IMR-90 (cell line): Measurements from ENCODE around the gene PAGE4. TPM values are rescaled to one million over a fixed set of nuclear protein-coding genes. Genes with fewer than 3 reads are reported as not detected.

Source experiments
- ATAC-seq: fragments of 200-7000 bp; cut with Tn5 transposase; 2 replicates; pipeline ENCODE4 v1.9.1; 2020; ENCODE audit warnings: low read depth, mild to moderate bottlenecking, moderate library complexity
- BruUV-seq: library from RNA; stranded (reverse); fragments of 400-500 nt; replicated peaks from 2 replicates; lab custom pipeline; 2021; lab: Mats Ljungman, UMichigan
- CTCF ChIA-PET: fragments of 300-600 bp; formaldehyde crosslinking; extraction: SDS; loops from one replicate; lab custom pipeline; 2021; ENCODE audit warnings: antibody characterized with exemption; lab: Yijun Ruan, JAX
- POLR2A ChIA-PET: fragments of 300-600 bp; sonication (Branson Sonifier 250); formaldehyde crosslinking; loops from one replicate; lab custom pipeline; 2022; ENCODE audit warnings: antibody characterized with exemption; ENCODE audit not compliant: unreplicated experiment; lab: Charles Lee
- DNase-seq: peaks from one replicate; pipeline ENCODE4 v3.0.0; 2013
- H2AFZ ChIP-seq: replicated peaks from 2 replicates; pipeline ENCODE3; 2013; ENCODE audit warnings: low read length, mild to moderate bottlenecking; ENCODE audit not compliant: poor library complexity
- H2AK5ac ChIP-seq: 2 replicates; pipeline ENCODE4 v1.6.1; 2013; ENCODE audit warnings: low read depth, low read length, inconsistent platforms
- H2AK9ac ChIP-seq: replicated peaks from 2 replicates; pipeline ENCODE3; 2013; ENCODE audit warnings: mild to moderate bottlenecking, low read depth, low read length, moderate library complexity; ENCODE audit not compliant: poor library complexity
- H2BK120ac ChIP-seq: 2 replicates; pipeline ENCODE4 v1.6.1; 2013; ENCODE audit warnings: low read depth, low read length, inconsistent platforms
- H2BK15ac ChIP-seq: 3 replicates; pipeline ENCODE4 v1.6.1; 2013; ENCODE audit warnings: low read depth, low read length, inconsistent platforms
- H2BK20ac ChIP-seq: 2 replicates; pipeline ENCODE4 v1.6.1; 2013; ENCODE audit warnings: low read depth, mild to moderate bottlenecking, inconsistent platforms, low read length, moderate library complexity
- H2BK5ac ChIP-seq: 2 replicates; pipeline ENCODE4 v1.6.1; 2013; ENCODE audit warnings: mild to moderate bottlenecking, low read depth, low read length, inconsistent platforms; ENCODE audit not compliant: poor library complexity, severe bottlenecking
- H3K14ac ChIP-seq: replicated peaks from 2 replicates; pipeline ENCODE4 v1.6.1; 2013; ENCODE audit warnings: low read depth, low read length, inconsistent platforms
- H3K18ac ChIP-seq: 2 replicates; pipeline ENCODE4 v1.6.1; 2013; ENCODE audit warnings: low read depth, low read length, control low read depth
- H3K23ac ChIP-seq: 2 replicates; pipeline ENCODE4 v1.6.1; 2013; ENCODE audit warnings: low read depth, low read length, inconsistent platforms
- H3K27ac ChIP-seq: 2 replicates; pipeline ENCODE4 v1.5.1; 2013; ENCODE audit warnings: mild to moderate bottlenecking, control low read depth, low read length; ENCODE audit not compliant: insufficient read depth
- H3K27me3 ChIP-seq: 2 replicates; pipeline ENCODE4 v1.6.1; 2013; ENCODE audit warnings: low read length; ENCODE audit not compliant: control insufficient read depth, insufficient read depth
- H3K36me3 ChIP-seq: 2 replicates; pipeline ENCODE4 v1.6.1; 2013; ENCODE audit warnings: low read length, mixed read lengths; ENCODE audit not compliant: control insufficient read depth, insufficient read depth
- H3K4ac ChIP-seq: 2 replicates; pipeline ENCODE4 v1.6.1; 2013; ENCODE audit warnings: low read depth, low read length, inconsistent platforms
- H3K4me1 ChIP-seq: 2 replicates; pipeline ENCODE4 v1.6.1; 2013; ENCODE audit warnings: low read length, mixed read lengths; ENCODE audit not compliant: control insufficient read depth, insufficient read depth
- H3K4me2 ChIP-seq: 2 replicates; pipeline ENCODE4 v1.6.1; 2013; ENCODE audit warnings: low read depth, mild to moderate bottlenecking, control low read depth, low read length, moderate library complexity
- H3K4me3 ChIP-seq: 2 replicates; pipeline ENCODE4 v1.5.1; 2013; ENCODE audit warnings: low read depth, mild to moderate bottlenecking, control low read depth, low read length, moderate library complexity; ENCODE audit not compliant: insufficient read depth
- H3K56ac ChIP-seq: 2 replicates; pipeline ENCODE4 v1.6.1; 2013; ENCODE audit warnings: low read length, inconsistent platforms; ENCODE audit not compliant: insufficient read depth; ENCODE audit errors: extremely low read depth
- H3K79me1 ChIP-seq, 2 experiments: 2 replicates each; pipeline ENCODE4 v1.6.1; 2013; ENCODE audit warnings: low read length in 2 of 2, inconsistent platforms in 1 of 2, low read depth in 1 of 2
- H3K9ac ChIP-seq: 2 replicates; pipeline ENCODE4 v1.6.1; 2013; ENCODE audit warnings: low read depth, low read length, control low read depth
- H3K9me1 ChIP-seq: 2 replicates; pipeline ENCODE4 v1.6.1; 2013; ENCODE audit warnings: low read length, inconsistent platforms; ENCODE audit not compliant: insufficient read depth
- H3K9me3 ChIP-seq: 2 replicates; pipeline ENCODE4 v1.6.1; 2013; ENCODE audit warnings: low read length; ENCODE audit not compliant: control insufficient read depth, insufficient read depth
- H4K20me1 ChIP-seq: 2 replicates; pipeline ENCODE4 v1.6.1; 2013; ENCODE audit warnings: low read length, inconsistent platforms; ENCODE audit not compliant: insufficient read depth
- H4K5ac ChIP-seq: 2 replicates; pipeline ENCODE4 v1.6.1; 2013; ENCODE audit warnings: mild to moderate bottlenecking, low read depth, low read length, control low read depth
- H4K8ac ChIP-seq, 2 experiments: 2 replicates each; pipeline ENCODE4 v1.6.1; 2013; ENCODE audit warnings: low read depth in 2 of 2, low read length in 2 of 2, control low read depth in 1 of 2, inconsistent platforms in 1 of 2
- H4K91ac ChIP-seq: 2 replicates; pipeline ENCODE4 v1.6.1; 2013; ENCODE audit warnings: low read depth, low read length, inconsistent platforms; ENCODE audit not compliant: insufficient read depth
- BHLHE40 ChIP-seq: fragments of 150-350 bp; IDR thresholded peaks from 2 replicates; pipeline ENCODE4 v1.6.1; 2016; ENCODE audit warnings: mild to moderate bottlenecking, low read depth, low read length
- CEBPB ChIP-seq: IDR thresholded peaks from 2 replicates; pipeline ENCODE4 v1.6.1; 2012; ENCODE audit warnings: low read depth, low read length, improper control_type of control experiment
- CHD1 ChIP-seq: IDR thresholded peaks from 2 replicates; pipeline ENCODE4 v1.6.1; 2012; ENCODE audit warnings: low read depth, low read length, improper control_type of control experiment
- CTCF ChIP-seq: conservative IDR thresholded peaks from 2 replicates; pipeline ENCODE4 v1.5.1; 2012; ENCODE audit warnings: mild to moderate bottlenecking, low read depth, low read length, improper control_type of control experiment
- ELK1 ChIP-seq: fragments of 150-350 bp; IDR thresholded peaks from 2 replicates; pipeline ENCODE4 v1.6.1; 2016; ENCODE audit warnings: low read depth, mild to moderate bottlenecking, low read length, moderate library complexity, borderline replicate concordance
- FOS ChIP-seq: fragments of 150-350 bp; IDR thresholded peaks from 2 replicates; pipeline ENCODE4 v1.6.1; 2016; ENCODE audit warnings: low read depth, low read length
- MAFK ChIP-seq: IDR thresholded peaks from 2 replicates; pipeline ENCODE4 v1.6.1; 2012; ENCODE audit warnings: low read depth, low read length, improper control_type of control experiment
- MAZ ChIP-seq: IDR thresholded peaks from 2 replicates; pipeline ENCODE4 v1.6.1; 2012; ENCODE audit warnings: low read depth, mild to moderate bottlenecking, low read length, improper control_type of control experiment, moderate library complexity, borderline replicate concordance
- MXI1 ChIP-seq: IDR thresholded peaks from 2 replicates; pipeline ENCODE4 v1.6.1; 2012; ENCODE audit warnings: low read depth, mild to moderate bottlenecking, low read length, moderate library complexity, borderline replicate concordance
- POLR2A ChIP-seq: IDR thresholded peaks from 2 replicates; pipeline ENCODE4 v1.6.1; 2012; ENCODE audit warnings: mild to moderate bottlenecking, low read depth, low read length
- RAD21 ChIP-seq: IDR thresholded peaks from 2 replicates; pipeline ENCODE4 v1.6.1; 2012; ENCODE audit warnings: low read length, improper control_type of control experiment
- RCOR1 ChIP-seq: IDR thresholded peaks from 2 replicates; pipeline ENCODE4 v1.6.1; 2012; ENCODE audit warnings: mild to moderate bottlenecking, low read length, improper control_type of control experiment; ENCODE audit not compliant: insufficient replicate concordance
- RFX5 ChIP-seq: IDR thresholded peaks from 2 replicates; pipeline ENCODE4 v1.8.0; 2012; ENCODE audit warnings: low read depth, mild to moderate bottlenecking, low read length, moderate library complexity
- WGBS, 2 experiments: methylation state at CpG; one replicate each; pipeline versions ENCODE4 v1.1.5 to v1.1.7; 2013; ENCODE audit warnings: missing lambda C conversion rate in 2 of 2; ENCODE audit not compliant: insufficient read length in 1 of 2; ENCODE audit errors: extremely low coverage in 2 of 2; 5-methylcytosine and 5-hydroxymethylcytosine counted together
- dilution Hi-C: fragments of 300-500 bp; cut with HindIII; formaldehyde crosslinking; loops from one replicate; pipeline ENCODE4 v1.14.3; 2018; ENCODE audit warnings: low sequenced_read_pairs; ENCODE audit not compliant: unreplicated experiment
- in situ Hi-C: fragments of 300-500 bp; cut with MboI; formaldehyde crosslinking; loops from 3 replicates; pipeline ENCODE4 v1.14.3; 2019; ENCODE audit warnings: low sequenced_read_pairs, inconsistent platforms, mixed read lengths
- intact Hi-C: fragments of 100-400 bp; cut with micrococcal nuclease; formaldehyde crosslinking; loops from 2 replicates; pipeline ENCODE4 v1.10.0; 2022
- polyA plus RNA-seq, 3 experiments: library from polyadenylated mRNA; depleted of rRNA; stranded (reverse); fragments of >200 nt; gene quantifications; 2 replicates each; pipeline ENCODE4 v1.2.3, GENCODE V29; 2012; ENCODE audit warnings: low replicate concordance in 1 of 3
- total RNA-seq: library from RNA; depleted of rRNA; stranded (reverse); fragments of >200 nt; gene quantifications from 2 replicates; pipeline ENCODE4 v1.2.3, GENCODE V29; 2012
- TF ChIP-seq, protein P1 (sequence below): fragments of 150-350 bp; IDR thresholded peaks from 2 replicates; pipeline ENCODE4 v1.6.1; 2017; ENCODE audit warnings: mild to moderate bottlenecking, antibody characterized with exemption, low read length, low read depth

Gene PAGE4
- total and polyA plus RNA-seq, 2 of the 4 experiments (the other 2 are of a cell fraction): not detected

GRCh38 chrX:49844611-49845010 is 15.5 kb downstream of the PAGE4 start:
- Histone ChIP-seq H3K9me3 (no peaks in the 10 kb centered on the region), H3K9ac (no peak overlapping the region), H3K4me3 (no peak overlapping the region), H3K4me1 (no peaks in the 10 kb centered on the region), H2BK120ac (no peak overlapping the region), H3K9me1 (no peaks in the 10 kb centered on the region), H3K18ac (no peak overlapping the region), H3K27me3 (peaks cover 4% of the 10 kb centered on the region; the same call in 1 of the 2 replicates), H4K5ac (no peak overlapping the region), H3K23ac (no peak overlapping the region), H2AK9ac (no peak overlapping the region), H4K91ac (no peak overlapping the region), H2AFZ (no peak overlapping the region), H3K27ac (no peak overlapping the region), H3K56ac (no peak overlapping the region), H4K8ac (no peak overlapping the region), H3K4ac (no peak overlapping the region), H3K79me1 (no peaks in the 10 kb centered on the region), H4K20me1 (no peaks in the 10 kb centered on the region), H2BK20ac (no peak overlapping the region), H2BK5ac (no peak overlapping the region), H2BK15ac (no peak overlapping the region), H3K36me3 (no peaks in the 10 kb centered on the region), H3K14ac (no peak overlapping the region), H3K4me2 (no peak overlapping the region), H2AK5ac (no peak overlapping the region)
- no TSS peak for BruUV-seq
- TF ChIP-seq FOS (no peak), RCOR1 (no peak), MAFK (no peak), ELK1 (no peak), POLR2A (no peak), CTCF (no peak), MXI1 (no peak), RAD21 (no peak), CEBPB (no peak), BHLHE40 (no peak), RFX5 (no peak), MAZ (no peak), CHD1 (no peak)
- TF ChIP-seq, protein P1, sequence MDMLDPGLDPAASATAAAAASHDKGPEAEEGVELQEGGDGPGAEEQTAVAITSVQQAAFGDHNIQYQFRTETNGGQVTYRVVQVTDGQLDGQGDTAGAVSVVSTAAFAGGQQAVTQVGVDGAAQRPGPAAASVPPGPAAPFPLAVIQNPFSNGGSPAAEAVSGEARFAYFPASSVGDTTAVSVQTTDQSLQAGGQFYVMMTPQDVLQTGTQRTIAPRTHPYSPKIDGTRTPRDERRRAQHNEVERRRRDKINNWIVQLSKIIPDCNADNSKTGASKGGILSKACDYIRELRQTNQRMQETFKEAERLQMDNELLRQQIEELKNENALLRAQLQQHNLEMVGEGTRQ: no peak
- WGBS, 2 experiments: no CpG with 5 or more reads among the region's 8 CpGs
- no peak for ATAC-seq
- dilution Hi-C loops: no loop called here
- POLR2A ChIA-PET: no interaction called here
- DNase-seq: no peak
- in situ Hi-C loops: no loop called here
- CTCF ChIA-PET: no interaction called here
- intact Hi-C loops: no loop called here
